Islet precursor cell (in vitro differentiated cells): Measurements from ENCODE around the gene NDEL1.

ENCODE experiments used
- DNase-seq: peaks from one replicate; pipeline ENCODE4 v3.0.0-alpha.2; 2018

The NDEL1 gene

GRCh38 chr17:8459107-8459506, 23.4 kb downstream of the NDEL1 start:
- DNase-seq, result no peak

- no peak for DNase-seq
Observed at GRCh38 chr17:8459831-8460230, 24.1 kb downstream of the NDEL1 start.

GRCh38 chr17:8462564-8462963, 26.9 kb downstream of the NDEL1 start:
- no peak for DNase-seq

- DNase-seq, result no peak
Observed at GRCh38 chr17:8463099-8463498, 27.4 kb downstream of the NDEL1 start.

GRCh38 chr17:8464941-8465340, 29.3 kb downstream of the NDEL1 start:
- no peak for DNase-seq

GRCh38 chr17:8465356-8465755, 29.7 kb downstream of the NDEL1 start:
- DNase-seq, result no peak

- DNase-seq, result no peak
Observed at GRCh38 chr17:8465759-8466158, 30.1 kb downstream of the NDEL1 start.

- no peak for DNase-seq
Observed at GRCh38 chr17:8466456-8466855, 30.8 kb downstream of the NDEL1 start.

- no peak for DNase-seq
Observed at GRCh38 chr17:8466873-8467272, 31.2 kb downstream of the NDEL1 start.

GRCh38 chr17:8467527-8467926, 31.8 kb downstream of the NDEL1 start:
- no peak for DNase-seq

- no peak for DNase-seq
Observed at GRCh38 chr17:8468127-8468526, 32.4 kb downstream of the NDEL1 start.

- no peak for DNase-seq
Observed at GRCh38 chr17:8468980-8469379, 33.3 kb downstream of the NDEL1 start.

- no peak for DNase-seq
Observed at GRCh38 chr17:8469964-8470363, 34.3 kb downstream of the NDEL1 start.

- peak; percentile 53 for DNase-seq
Observed at GRCh38 chr17:8470447-8471047, 34.9 kb downstream of the NDEL1 start.

- DNase-seq, result no peak
Observed at GRCh38 chr17:8472663-8473062, 37.0 kb downstream of the NDEL1 start.

- DNase-seq, result no peak
Observed at GRCh38 chr17:8473451-8474192, 37.9 kb downstream of the NDEL1 start.

- peak; percentile 53 for DNase-seq
Observed at GRCh38 chr17:8474826-8475225, 39.1 kb downstream of the NDEL1 start.

GRCh38 chr17:8475227-8475626, 39.5 kb downstream of the NDEL1 start:
- peak; percentile 54 for DNase-seq

GRCh38 chr17:8475781-8476180, 40.1 kb downstream of the NDEL1 start:
- DNase-seq, result no peak

GRCh38 chr17:8476741-8477140, 41.1 kb downstream of the NDEL1 start:
- DNase-seq, result no peak

GRCh38 chr17:8477171-8477570, 41.5 kb downstream of the NDEL1 start:
- no peak for DNase-seq

- DNase-seq, result no peak
Observed at GRCh38 chr17:8477715-8478441, 42.2 kb downstream of the NDEL1 start.

GRCh38 chr17:8479431-8479947, 43.8 kb downstream of the NDEL1 start:
- no peak for DNase-seq
